NCI-H1048 (cell line): ENCODE measurements around the gene ZC3HAV1.
A peak's percentile ranks its signal among the peaks of the same experiment; 100 is the strongest.

ENCODE experiments used
- DNase-seq: peaks from one replicate; lab custom pipeline; 2025; lab: John Stamatoyannopoulos, UW

Gene ZC3HAV1

GRCh38 chr7:139016931-139017511 is 92.5 kb downstream of the ZC3HAV1 start:
- DNase-seq: peak; percentile 7

GRCh38 chr7:139011373-139011772 is 98.1 kb downstream of the ZC3HAV1 start:
- DNase-seq: no peak

- DNase-seq: no peak
These were observed 105.0 kb downstream of the ZC3HAV1 start for GRCh38 chr7:139004321-139005090.

DNA sequence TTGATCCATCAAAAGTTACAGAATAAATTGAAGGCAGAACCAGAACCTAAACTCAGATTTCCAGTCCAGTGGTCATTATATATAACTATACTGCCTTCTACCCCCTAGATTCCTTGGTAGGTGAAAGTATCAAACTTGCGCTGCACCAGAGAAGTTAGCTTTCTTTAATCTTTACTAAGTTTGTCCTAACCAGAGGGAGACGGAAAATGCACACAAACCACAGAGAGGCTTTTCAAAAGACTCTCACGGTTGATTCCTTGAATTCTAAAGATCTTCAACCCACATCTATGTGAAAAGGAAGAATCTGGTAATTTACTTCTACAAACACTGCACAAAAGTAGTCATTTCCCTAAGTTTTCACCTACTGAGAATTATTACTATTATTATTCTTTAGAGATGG is 110.1 kb downstream of the ZC3HAV1 start:
- no peak for DNase-seq
